WERI-Rb-1 (cell line): Measurements from ENCODE around the gene INPP1.

ENCODE experiments used
- DNase-seq: peaks from one replicate; pipeline ENCODE4 v3.0.0-alpha.2; 2020
- H3K27ac ChIP-seq: fragments of 250-450 bp; sonication (Bioruptor Pico); 2 replicates; pipeline ENCODE4 v1.5.1; 2020; ENCODE audit warnings: mild to moderate bottlenecking, moderate library complexity
- H3K27me3 ChIP-seq: fragments of 250-450 bp; sonication (Bioruptor Pico); 2 replicates; pipeline ENCODE4 v1.5.1; 2021; ENCODE audit warnings: mild to moderate bottlenecking, low read depth, moderate library complexity; ENCODE audit not compliant: insufficient read depth, severe bottlenecking
- H3K36me3 ChIP-seq: fragments of 250-450 bp; sonication (Bioruptor Pico); 2 replicates; pipeline ENCODE4 v1.5.1; 2020; ENCODE audit warnings: mild to moderate bottlenecking, moderate library complexity
- H3K4me3 ChIP-seq: 2 replicates; pipeline ENCODE4 v1.5.1; 2011; ENCODE audit warnings: low read depth, mild to moderate bottlenecking, control low read depth, low read length
- H3K9me3 ChIP-seq: fragments of 250-450 bp; sonication (Bioruptor Pico); 2 replicates; pipeline ENCODE4 v1.5.1; 2021; ENCODE audit warnings: mild to moderate bottlenecking, moderate library complexity; ENCODE audit not compliant: severe bottlenecking
- CTCF ChIP-seq: IDR thresholded peaks from 2 replicates; pipeline ENCODE4 v1.5.1; 2011; ENCODE audit warnings: low read depth, mild to moderate bottlenecking, control low read depth, inconsistent platforms, low read length

The INPP1 gene

DNA sequence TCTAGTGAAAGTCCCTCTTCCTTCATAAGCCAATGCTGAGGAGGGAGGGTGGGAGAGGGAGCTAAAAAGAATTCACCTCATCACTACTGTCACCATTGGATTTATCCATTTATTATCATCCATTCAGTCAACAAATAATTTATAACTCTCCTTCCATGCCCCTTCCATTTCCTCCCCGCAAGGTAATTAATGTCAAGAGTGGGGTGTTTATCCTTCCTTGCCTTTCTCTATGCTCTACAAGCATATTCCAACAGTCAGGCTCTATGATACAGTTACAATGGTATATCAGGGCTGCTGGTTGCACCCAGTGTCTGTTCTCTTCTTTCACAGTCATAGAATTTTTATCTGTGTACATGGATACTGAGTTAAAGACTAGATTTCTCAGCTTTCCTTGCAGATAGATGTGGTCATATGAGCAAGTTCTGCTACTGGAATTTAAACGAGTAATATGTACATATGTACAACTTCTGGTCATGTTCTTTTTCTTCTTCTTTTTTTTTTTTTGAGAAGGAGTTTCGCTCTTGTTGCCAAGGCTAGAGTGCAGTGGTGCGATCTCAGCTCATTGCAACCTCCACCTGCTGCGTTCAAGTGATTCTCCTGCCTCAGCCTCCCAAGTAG, 59.7 kb downstream of the INPP1 start:
- Histone ChIP-seq H3K36me3 (no peaks in the 10 kb centered on the region), H3K27me3 (no peaks in the 10 kb centered on the region), H3K27ac (no peak overlapping the region), H3K9me3 (no peaks in the 10 kb centered on the region), H3K4me3 (no peak overlapping the region)
- DNase-seq: no peak
- TF ChIP-seq CTCF: no peak

DNA sequence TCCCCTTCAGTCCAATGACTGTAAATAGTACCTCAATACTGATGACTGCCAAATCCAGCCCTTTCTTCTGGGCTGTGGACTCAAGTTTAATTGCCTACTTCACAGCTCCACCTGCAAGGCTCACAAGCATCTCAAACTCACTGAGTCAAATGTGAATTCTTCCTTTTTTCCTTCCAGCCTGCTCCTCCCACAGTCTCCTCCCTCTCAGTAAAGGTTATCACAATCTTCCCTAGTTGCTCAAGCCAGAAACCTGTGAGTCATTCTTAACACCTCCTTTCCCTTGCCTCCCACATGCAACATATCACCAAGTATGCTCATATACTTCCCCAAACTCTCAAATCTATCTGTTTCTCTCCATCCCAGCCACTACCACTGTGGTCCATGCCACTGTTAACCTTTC, 61.1 kb downstream of the INPP1 start:
- H3K27me3 ChIP-seq: no peaks in the 10 kb centered on the region
- no peaks in the 10 kb centered on the region for H3K36me3 ChIP-seq
- no peaks in the 10 kb centered on the region for H3K9me3 ChIP-seq
- no peak for TF ChIP-seq CTCF
- H3K27ac ChIP-seq: no peak overlapping the region
- DNase-seq: no peak
- no peak overlapping the region for H3K4me3 ChIP-seq

GRCh38 chr2:190405070-190405469, 61.7 kb downstream of the INPP1 start:
- Histone ChIP-seq H3K9me3 (no peaks in the 10 kb centered on the region), H3K36me3 (no peaks in the 10 kb centered on the region), H3K4me3 (no peak overlapping the region), H3K27ac (no peak overlapping the region), H3K27me3 (no peaks in the 10 kb centered on the region)
- DNase-seq: no peak
- no peak for TF ChIP-seq CTCF

GRCh38 chr2:190405995-190406394, 62.6 kb downstream of the INPP1 start:
- Histone ChIP-seq H3K9me3 (no peaks in the 10 kb centered on the region), H3K4me3 (no peak overlapping the region), H3K36me3 (no peaks in the 10 kb centered on the region), H3K27me3 (no peaks in the 10 kb centered on the region), H3K27ac (no peak overlapping the region)
- no peak for DNase-seq
- TF ChIP-seq CTCF: no peak

DNA sequence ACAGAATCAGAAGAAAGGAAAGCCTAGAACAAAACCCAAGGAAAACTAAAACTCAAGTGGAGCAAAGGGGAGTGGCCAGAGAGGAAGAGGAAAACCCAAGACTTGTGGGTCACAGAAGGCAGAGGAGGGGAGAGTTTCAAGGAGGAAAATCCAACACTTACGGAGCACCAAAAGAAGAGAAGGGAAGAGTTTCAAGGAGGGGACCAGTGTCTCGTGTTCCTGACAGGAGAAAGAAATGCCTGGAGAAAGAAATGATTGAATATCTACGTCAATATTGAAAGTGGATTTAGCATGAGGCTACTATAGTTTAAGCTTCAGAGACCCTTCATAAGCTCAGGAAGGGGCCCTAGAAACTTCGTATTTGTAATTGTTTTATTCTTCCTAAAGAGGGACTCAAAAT, 63.4 kb downstream of the INPP1 start:
- DNase-seq: no peak
- Histone ChIP-seq H3K36me3 (no peaks in the 10 kb centered on the region), H3K9me3 (no peaks in the 10 kb centered on the region), H3K27ac (no peak overlapping the region), H3K4me3 (no peak overlapping the region), H3K27me3 (no peaks in the 10 kb centered on the region)
- no peak for TF ChIP-seq CTCF

DNA sequence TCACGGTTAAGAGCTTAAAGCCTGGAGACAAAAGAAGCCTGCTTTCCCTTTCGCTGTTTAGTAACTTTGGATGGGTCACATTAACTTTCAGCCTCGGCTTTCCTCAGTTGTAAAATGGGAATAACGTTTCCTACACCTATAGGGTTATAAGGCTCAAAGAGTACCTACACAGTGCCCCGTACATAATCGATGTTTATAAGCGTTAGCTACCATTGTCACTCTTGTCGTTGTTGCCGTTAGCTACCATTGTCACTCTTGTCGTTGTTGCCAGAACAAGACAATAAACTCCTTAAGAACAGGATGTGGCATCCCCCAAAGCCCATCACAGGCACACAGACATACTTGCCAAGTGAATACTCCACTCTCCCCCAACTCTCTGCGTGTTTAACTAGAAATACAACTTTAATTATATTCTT, 63.9 kb downstream of the INPP1 start:
- no peak for TF ChIP-seq CTCF
- Histone ChIP-seq H3K4me3 (peak overlapping the region; percentile 70), H3K27me3 (no peaks in the 10 kb centered on the region), H3K27ac (no peak overlapping the region), H3K9me3 (no peaks in the 10 kb centered on the region), H3K36me3 (no peaks in the 10 kb centered on the region)
- no peak for DNase-seq
